ENCODE results near the gene GAL3ST3.

DNA sequence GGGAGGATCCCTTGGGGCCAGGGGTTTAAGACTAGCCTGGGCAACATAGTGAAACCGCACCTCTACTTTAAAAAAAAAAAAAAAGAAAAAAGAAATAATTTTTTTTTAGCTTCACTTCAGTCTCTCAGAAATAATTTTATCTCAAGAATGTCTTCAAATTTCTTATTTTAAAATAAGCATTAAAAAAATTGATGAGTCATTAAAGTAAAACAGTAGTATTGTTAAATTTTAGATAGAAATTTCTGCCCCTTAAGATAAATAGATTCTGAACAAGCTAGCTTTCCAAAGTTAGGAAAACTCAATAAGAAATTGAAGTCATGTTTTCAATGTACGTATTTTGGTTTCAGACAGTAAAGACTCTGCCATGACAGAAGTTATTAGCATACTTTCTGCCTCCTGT, 13.4 kb upstream of the GAL3ST3 start:
- TF ChIP-seq ARNT (IDR thresholded peaks at IDR 0.05) (no peak), TARDBP (IDR thresholded peaks at IDR 0.05) (no peak), ELF4 (IDR thresholded peaks at IDR 0.05) (no peak), HDGF (IDR thresholded peaks at IDR 0.05; ENCODE audit: borderline replicate concordance) (no peak), SP1 (IDR thresholded peaks at IDR 0.05) (no peak), L3MBTL2 (conservative IDR thresholded peaks at IDR 0.05) (no peak)
